ENCODE data around the gene PIK3CA.

GRCh38 chr3:179265092-179265491 is 116.9 kb downstream of the PIK3CA start:
- TF ChIP-seq ZBTB7A (IDR thresholded peaks at IDR 0.05; ENCODE audit: low read depth) (no peak), TCF12 (IDR thresholded peaks at IDR 0.05; ENCODE audit: low read depth) (no peak)
